ENCODE results near the gene UGT3A2. TPM values are rescaled to one million over a fixed set of nuclear protein-coding genes. Genes with fewer than 3 reads are reported as not detected.

UGT3A2 gene
- total RNA-seq, 1 experiment from 2014 or later = 0.10 TPM

DNA sequence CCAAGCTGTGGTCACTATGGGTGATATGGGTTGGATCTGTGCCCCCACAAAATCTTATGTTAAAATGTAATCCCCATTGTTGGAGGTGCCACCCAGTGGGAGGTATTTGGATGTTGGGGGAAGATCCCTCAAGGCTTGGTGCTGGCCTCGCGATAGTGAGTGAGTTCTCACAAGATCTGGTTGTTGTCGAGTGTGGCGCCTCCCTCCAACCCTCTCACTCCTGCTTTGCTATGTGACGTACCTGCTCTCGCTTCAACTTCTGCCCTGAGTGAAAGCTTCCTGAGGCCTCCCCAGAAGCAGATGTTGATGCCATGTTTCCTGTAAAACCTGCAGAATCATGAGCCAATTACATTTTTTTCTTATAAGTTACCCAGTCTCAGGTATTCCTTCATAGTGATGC, 35.5 kb downstream of the UGT3A2 start:
- ATAC-seq = no peak
- H3K4me1 ChIP-seq (ENCODE audit: control insufficient read depth, insufficient read depth, low read length) = no peaks in the 10 kb centered on the region
- in situ Hi-C loops (cut with HindIII; ENCODE audit: low pct_unique_long_range_greater_than_20kb, low sequenced_read_pairs) (no loop called here), intact Hi-C loops (cut with micrococcal nuclease; ENCODE audit: unreplicated experiment) (no loop called here)
- no peaks in the 10 kb centered on the region for H3K9me3 ChIP-seq (ENCODE audit: control insufficient read depth, insufficient read depth, low read depth, low read length)
- CTCF ChIA-PET = no interaction called here
- no peak overlapping the region for H3K4me3 ChIP-seq (ENCODE audit: low read depth in 2 of 2, low read length in 2 of 2)
- no peak overlapping the region for H3K27ac ChIP-seq (ENCODE audit: low read length)
- POLR2A ChIA-PET = no interaction called here
- no peaks in the 10 kb centered on the region for H3K27me3 ChIP-seq (ENCODE audit: control insufficient read depth, insufficient read depth, low read length)
- BruUV-seq (replicated peaks) = no TSS peak
- TF ChIP-seq, protein P1, sequence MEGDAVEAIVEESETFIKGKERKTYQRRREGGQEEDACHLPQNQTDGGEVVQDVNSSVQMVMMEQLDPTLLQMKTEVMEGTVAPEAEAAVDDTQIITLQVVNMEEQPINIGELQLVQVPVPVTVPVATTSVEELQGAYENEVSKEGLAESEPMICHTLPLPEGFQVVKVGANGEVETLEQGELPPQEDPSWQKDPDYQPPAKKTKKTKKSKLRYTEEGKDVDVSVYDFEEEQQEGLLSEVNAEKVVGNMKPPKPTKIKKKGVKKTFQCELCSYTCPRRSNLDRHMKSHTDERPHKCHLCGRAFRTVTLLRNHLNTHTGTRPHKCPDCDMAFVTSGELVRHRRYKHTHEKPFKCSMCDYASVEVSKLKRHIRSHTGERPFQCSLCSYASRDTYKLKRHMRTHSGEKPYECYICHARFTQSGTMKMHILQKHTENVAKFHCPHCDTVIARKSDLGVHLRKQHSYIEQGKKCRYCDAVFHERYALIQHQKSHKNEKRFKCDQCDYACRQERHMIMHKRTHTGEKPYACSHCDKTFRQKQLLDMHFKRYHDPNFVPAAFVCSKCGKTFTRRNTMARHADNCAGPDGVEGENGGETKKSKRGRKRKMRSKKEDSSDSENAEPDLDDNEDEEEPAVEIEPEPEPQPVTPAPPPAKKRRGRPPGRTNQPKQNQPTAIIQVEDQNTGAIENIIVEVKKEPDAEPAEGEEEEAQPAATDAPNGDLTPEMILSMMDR (IDR thresholded peaks at IDR 0.05) = no peak
- no peak for TF ChIP-seq TCF7L2 (IDR thresholded peaks at IDR 0.05; ENCODE audit: low read depth, low read length)
- TF ChIP-seq SIN3A (IDR thresholded peaks at IDR 0.05; ENCODE audit: borderline replicate concordance, insufficient read depth, low read depth, low read length) = no peak
- TF ChIP-seq, protein P2, sequence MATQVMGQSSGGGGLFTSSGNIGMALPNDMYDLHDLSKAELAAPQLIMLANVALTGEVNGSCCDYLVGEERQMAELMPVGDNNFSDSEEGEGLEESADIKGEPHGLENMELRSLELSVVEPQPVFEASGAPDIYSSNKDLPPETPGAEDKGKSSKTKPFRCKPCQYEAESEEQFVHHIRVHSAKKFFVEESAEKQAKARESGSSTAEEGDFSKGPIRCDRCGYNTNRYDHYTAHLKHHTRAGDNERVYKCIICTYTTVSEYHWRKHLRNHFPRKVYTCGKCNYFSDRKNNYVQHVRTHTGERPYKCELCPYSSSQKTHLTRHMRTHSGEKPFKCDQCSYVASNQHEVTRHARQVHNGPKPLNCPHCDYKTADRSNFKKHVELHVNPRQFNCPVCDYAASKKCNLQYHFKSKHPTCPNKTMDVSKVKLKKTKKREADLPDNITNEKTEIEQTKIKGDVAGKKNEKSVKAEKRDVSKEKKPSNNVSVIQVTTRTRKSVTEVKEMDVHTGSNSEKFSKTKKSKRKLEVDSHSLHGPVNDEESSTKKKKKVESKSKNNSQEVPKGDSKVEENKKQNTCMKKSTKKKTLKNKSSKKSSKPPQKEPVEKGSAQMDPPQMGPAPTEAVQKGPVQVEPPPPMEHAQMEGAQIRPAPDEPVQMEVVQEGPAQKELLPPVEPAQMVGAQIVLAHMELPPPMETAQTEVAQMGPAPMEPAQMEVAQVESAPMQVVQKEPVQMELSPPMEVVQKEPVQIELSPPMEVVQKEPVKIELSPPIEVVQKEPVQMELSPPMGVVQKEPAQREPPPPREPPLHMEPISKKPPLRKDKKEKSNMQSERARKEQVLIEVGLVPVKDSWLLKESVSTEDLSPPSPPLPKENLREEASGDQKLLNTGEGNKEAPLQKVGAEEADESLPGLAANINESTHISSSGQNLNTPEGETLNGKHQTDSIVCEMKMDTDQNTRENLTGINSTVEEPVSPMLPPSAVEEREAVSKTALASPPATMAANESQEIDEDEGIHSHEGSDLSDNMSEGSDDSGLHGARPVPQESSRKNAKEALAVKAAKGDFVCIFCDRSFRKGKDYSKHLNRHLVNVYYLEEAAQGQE (IDR thresholded peaks at IDR 0.05; ENCODE audit: insufficient read depth in 1 of 2, low read depth in 2 of 2, low read length in 1 of 2) = no peak
- no peak for TF ChIP-seq POLR2AphosphoS5 (IDR thresholded peaks at IDR 0.05; ENCODE audit: low read depth, low read length)
- no peaks in the 10 kb centered on the region for H3K36me3 ChIP-seq (ENCODE audit: control insufficient read depth, insufficient read depth, low read length)
- DNase-seq (ENCODE audit: low read depth, low spot score) = no peak

DNA sequence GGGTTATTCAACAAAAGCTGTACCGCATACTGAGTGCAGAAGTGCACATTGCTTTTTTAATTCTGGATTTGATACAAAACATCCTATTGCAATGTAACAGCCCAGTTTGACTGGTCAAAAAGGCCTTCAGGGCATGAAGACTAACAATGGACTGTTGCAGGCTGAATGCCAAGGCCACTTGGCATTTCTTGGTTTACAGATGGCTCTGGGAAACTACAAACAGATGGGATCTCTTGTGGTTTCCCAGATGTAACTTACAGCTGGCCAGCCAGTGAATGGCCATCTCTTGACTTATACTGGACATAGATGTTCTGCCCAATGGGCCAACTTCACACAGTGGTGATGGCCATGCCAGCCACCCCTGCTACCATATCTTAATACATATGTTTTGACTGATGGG, 36.8 kb downstream of the UGT3A2 start:
- no TSS peak for BruUV-seq (replicated peaks)
- no peaks in the 10 kb centered on the region for H3K9me3 ChIP-seq (ENCODE audit: control insufficient read depth, insufficient read depth, low read depth, low read length)
- TF ChIP-seq, protein P2 (IDR thresholded peaks at IDR 0.05; ENCODE audit: insufficient read depth in 1 of 2, low read depth in 2 of 2, low read length in 1 of 2) = no peak
- TF ChIP-seq TCF7L2 (IDR thresholded peaks at IDR 0.05; ENCODE audit: low read depth, low read length) (no peak), POLR2AphosphoS5 (IDR thresholded peaks at IDR 0.05; ENCODE audit: low read depth, low read length) (no peak), SIN3A (IDR thresholded peaks at IDR 0.05; ENCODE audit: borderline replicate concordance, insufficient read depth, low read depth, low read length) (no peak)
- TF ChIP-seq, protein P1 (IDR thresholded peaks at IDR 0.05) = no peak
- ATAC-seq (no peak), DNase-seq (ENCODE audit: low read depth, low spot score) (no peak)
- intact Hi-C loops (cut with micrococcal nuclease; ENCODE audit: unreplicated experiment) = no loop called here
- no peaks in the 10 kb centered on the region for H3K27me3 ChIP-seq (ENCODE audit: control insufficient read depth, insufficient read depth, low read length)
- no peaks in the 10 kb centered on the region for H3K4me1 ChIP-seq (ENCODE audit: control insufficient read depth, insufficient read depth, low read length)
- H3K4me3 ChIP-seq (ENCODE audit: low read depth in 2 of 2, low read length in 2 of 2) = no peak overlapping the region
- in situ Hi-C loops (cut with HindIII; ENCODE audit: low pct_unique_long_range_greater_than_20kb, low sequenced_read_pairs) = no loop called here
- H3K36me3 ChIP-seq (ENCODE audit: control insufficient read depth, insufficient read depth, low read length) = no peaks in the 10 kb centered on the region
- POLR2A ChIA-PET = no interaction called here
- CTCF ChIA-PET = no interaction called here
- H3K27ac ChIP-seq (ENCODE audit: low read length) = no peak overlapping the region

Data from Panc1 (cell line).